ENCODE measurements around the gene CCM2.

GRCh38 chr7:44999245-45000092, 532 bp upstream of the CCM2 start:
- TF ChIP-seq CTCF (IDR thresholded peaks at IDR 0.05) (no peak), POLR2A (IDR thresholded peaks at IDR 0.05) (no peak)
